ENCODE results near the gene SPDYE16.
"Not testable (repeated sequence)": the region's sequence is repeated elsewhere in the genome, so short reads cannot be mapped to it uniquely, and the experiment has no call there.

The SPDYE16 gene

DNA sequence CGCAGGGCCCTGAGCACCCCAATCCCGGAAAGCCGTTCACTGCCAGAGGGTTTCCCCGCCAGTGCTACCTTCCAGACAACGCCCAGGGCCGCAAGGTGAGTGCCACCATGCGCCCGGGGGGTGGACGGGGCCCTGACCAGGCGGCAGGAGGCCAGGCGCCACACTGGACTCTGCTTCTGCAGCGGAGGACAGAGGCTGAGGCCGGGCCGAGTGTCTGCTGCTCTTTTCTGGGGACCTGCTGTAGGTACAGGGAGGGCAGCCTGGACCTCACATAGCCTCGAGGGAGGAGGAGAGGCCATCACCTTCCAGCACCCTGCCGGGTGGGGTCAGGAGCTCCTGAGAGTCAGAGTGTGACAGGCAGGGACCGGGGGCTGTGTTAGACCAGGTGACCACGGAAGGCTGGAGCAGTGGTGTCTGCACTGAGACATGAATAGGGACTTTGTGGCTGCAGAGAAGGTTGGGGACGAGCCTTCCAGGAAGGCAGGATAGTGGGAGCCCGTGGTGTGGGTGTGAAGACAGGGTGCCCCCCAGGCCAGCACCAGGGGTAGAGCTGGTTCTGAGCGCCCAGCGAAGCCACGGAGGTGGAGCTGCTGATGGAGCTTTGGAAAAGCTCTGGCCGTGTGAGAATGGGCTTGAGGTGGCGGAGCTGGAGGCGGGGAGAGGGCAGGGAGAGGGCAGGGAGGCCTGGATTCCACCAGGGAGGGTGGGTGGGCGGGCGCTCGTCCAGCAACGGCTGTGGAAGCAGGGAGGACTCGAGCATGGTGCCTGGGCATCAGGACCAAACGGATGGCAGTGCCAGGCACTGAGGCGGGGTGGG, 38.5 kb downstream of the SPDYE16 start:
- DNase-seq (ENCODE audit: low read depth in 2 of 2), result not testable (repeated sequence)

DNA sequence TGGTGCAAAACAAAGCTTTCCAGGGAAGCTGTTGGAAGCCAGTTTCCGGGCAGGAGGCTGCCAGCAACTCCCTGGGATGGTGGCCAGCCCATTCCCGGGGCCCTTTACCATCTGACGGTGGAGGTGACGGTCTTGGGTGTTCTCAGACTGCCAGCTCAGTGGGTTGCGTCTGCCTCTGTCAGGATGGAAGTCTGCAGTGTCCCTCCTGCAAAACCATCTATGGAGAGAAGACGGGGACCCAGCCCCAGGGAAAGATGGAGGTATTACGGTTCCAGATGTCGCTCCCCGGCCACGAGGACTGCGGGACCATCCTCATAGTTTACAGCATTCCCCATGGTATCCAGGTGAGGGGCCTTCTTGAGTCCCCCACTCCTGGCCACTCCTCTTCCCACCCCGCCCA, 39.9 kb downstream of the SPDYE16 start:
- DNase-seq (ENCODE audit: low read depth in 2 of 2), result not testable (repeated sequence)

DNA sequence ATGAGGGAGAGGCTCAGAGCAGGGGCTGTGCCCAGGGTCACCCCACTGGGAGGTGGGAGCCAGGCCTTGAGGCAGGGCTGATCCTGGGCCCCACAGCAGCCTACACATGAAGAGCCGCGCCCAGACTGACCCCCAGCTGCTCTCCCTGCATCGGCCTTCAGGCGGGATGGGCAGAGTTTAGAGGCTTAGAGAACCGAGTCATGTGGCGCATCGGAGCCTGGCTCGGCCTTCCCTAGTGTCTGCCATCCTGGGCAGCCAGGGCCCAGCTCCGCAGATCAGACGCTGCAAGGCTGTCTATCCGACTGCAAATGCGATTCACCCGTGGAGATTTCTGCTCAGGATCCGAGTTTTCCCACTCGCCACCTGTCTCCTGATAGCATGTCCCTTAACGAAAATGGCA, 40.3 kb downstream of the SPDYE16 start:
- not testable (repeated sequence) for DNase-seq (ENCODE audit: low read depth in 2 of 2)

DNA sequence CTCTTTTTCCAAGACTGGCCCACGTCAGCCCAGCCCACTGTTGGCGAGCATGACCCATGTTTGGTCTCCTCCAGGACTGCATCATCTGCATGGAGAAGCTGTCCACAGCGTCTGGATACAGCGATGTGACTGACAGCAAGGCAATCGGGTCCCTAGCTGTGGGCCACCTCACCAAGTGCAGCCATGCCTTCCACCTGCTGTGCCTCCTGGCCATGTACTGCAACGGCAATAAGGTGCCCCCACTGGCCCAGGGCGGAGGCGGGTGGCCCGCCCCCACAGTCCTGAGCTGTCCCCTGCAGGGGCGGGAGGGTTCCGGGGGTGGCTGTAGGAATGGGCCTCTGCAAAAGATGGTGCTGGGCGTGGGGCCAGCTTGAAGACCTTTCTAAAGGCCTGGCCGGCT, 40.9 kb downstream of the SPDYE16 start:
- not testable (repeated sequence) for DNase-seq (ENCODE audit: low read depth in 2 of 2)

DNA sequence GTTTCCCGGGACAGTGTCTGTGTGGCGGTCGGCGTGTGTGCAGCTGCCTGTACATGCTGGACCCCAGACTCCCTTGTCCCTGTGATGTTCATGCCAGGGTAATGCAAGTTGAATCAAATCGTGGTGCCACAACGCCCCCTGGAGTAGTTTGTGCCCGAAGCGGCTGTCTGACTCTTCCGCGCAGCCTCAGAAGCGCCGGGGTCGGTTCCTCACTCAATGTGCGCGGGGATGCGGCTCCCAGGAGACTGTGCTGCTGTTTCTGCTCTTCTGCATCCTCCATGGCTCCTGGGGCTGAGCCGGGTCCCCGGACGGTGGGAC, 43.2 kb downstream of the SPDYE16 start:
- DNase-seq (ENCODE audit: low read depth in 2 of 2), result not testable (repeated sequence)

DNA sequence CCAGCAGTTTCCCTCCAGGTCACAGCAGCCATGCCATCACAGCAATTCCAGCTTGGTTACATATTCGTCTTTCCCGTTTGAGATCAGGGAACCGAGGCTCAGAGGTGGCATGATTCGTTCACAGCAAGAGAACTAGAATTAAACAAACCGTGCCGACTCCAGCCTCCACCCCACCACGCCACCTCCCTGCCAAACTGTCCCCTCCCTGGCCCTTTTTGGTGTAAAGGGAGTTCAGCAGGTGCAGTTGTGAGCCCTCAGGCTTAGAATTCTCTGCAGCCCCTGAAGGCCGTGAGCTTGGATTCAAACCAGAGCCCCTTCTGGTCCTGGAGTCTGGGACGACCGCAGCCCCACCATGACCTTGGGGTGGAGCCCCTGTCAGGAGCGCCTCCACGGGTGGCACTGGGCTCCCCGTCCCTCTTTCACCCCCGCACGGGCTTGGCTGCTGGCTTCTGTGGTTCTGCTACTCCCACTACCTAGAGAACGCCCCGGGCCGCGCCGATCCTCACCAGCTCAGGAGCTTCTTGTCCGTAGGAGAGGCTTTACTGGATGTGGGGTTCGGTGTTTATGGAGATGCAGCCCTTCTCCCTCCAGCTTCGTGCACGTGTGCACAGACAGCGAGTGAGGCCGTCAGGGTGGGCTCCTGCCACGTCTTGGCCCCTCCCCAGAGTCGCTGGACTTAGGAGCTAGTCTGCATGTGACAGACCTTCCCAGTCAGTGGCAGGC, 43.7 kb downstream of the SPDYE16 start:
- DNase-seq (ENCODE audit: low read depth in 2 of 2), result not testable (repeated sequence)

DNA sequence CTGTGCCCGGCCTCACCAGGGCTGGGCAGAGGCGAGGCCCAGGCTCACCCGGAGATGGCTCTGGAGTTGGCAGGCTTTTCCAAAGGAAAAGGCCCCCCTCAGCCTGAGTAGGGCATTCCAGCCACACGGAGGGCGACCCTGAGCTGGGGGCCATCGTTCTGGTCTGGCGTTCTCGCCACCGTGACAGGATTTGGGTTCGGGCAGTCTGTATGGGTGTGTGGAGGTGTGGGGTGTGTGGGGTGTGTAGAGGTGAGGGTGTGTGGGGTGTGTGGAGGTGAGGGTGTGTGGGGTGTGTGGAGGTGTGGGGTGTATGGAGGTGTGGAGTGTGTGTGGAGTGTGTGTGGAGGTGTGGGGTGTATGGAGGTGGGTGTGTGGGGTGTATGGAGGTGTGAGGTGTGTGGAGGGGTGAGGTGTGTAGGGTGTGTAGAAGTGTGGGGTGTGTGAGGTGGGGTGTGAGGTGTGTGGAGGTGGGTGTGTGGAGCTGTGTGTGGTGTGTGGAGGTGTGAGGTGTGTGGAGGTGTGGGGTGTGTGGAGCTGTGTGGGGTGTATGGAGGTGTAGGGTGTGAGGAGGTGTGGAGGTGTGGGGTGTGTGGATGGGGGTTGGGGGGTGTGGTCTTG, 44.4 kb downstream of the SPDYE16 start:
- not testable (repeated sequence) for DNase-seq (ENCODE audit: low read depth in 2 of 2)

DNA sequence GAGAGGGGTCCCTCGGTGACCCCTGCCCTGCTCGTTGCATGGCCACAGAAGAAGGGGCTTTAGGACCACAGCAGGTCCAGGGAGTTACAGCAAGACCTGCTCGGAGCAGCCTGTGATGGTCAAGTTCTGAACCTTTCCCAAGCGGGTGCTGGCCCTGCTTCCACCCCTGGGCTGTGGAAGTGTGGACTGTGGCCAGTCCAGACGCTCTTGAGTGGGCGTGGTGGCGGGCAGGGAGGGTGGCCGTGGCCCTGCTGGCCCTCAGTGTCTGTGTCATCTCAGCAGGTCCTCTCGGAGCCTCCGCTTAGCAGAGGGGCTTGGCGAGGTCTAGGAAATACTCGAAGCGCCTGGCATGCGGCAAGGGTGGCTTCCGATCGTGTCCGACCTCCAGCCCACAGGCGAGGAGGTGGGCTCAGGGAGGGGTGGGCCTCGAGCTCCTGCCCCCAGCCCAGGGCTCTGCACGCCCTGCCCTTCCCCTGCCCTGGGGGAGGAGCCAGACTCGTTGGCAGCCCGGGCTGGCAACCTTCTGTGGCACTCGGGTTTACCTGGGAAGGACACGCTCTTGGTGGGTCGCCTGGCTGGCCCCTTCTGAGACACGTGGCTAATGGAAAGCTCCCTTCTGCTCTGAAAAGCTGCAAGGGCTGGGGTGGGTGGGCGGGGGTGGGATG, 45.0 kb downstream of the SPDYE16 start:
- DNase-seq (ENCODE audit: low read depth in 2 of 2), result not testable (repeated sequence)

DNA sequence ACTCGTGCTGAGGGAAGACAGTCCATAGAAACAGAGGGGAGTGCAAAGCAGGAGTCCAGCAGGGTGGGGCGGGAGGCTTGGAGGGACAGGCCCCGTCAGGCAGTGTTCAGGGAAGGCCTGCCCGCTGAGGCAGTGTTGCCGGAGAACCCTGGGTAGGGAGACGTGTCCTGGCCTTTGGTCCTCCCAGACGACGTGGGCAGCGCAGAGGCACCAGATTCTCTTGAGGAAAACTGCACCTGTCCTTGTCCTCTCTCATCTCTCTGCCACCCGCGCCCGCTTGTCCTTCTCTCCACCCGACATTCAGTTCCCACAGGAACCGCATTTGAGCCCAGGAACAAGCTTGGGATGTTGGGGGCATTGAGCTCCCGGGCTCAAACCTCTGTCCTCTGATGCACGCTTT, 47.4 kb downstream of the SPDYE16 start:
- not testable (repeated sequence) for DNase-seq (ENCODE audit: low read depth in 2 of 2)

DNA sequence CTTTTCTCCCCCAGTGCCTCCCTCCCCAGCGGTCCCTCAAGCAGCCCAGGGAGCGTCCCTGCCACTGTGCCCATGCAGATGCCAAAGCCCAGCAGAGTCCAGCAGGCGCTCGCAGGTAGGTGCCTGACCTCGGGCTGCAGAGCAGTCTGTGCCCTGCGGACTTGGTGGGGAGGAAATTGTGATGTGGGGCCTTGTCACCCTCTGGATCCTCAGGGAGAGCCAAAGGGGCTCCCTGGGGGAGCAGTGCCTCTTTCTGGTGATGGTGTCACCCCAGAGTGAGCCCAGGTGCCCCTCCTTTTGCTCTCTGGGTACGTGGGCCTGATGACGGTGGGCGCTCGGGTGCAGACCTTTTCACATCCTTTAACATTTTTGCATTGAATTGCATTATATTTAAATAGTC, 51.0 kb downstream of the SPDYE16 start:
- not testable (repeated sequence) for DNase-seq (ENCODE audit: low read depth in 2 of 2)

DNA sequence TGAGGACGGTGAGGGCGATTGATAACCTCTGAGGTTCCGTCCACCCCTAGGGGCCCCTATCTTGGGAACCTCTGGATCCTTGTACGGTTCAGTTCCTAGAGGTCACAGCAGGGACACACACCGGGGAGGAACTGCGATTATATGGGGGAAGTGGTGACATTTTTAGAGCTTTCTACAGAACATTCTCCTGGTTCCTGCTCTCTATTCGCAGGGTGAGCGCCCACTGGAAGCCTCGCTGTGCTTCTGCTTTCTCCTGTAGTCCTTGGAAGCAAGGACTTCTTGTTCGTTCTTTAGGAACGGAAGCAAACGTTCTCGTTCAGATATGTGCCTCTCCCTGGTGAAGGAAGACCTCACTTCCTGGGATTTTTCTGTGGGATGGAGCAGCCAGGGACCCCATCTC, 55.1 kb downstream of the SPDYE16 start:
- DNase-seq (ENCODE audit: low read depth in 2 of 2), result not testable (repeated sequence)

DNA sequence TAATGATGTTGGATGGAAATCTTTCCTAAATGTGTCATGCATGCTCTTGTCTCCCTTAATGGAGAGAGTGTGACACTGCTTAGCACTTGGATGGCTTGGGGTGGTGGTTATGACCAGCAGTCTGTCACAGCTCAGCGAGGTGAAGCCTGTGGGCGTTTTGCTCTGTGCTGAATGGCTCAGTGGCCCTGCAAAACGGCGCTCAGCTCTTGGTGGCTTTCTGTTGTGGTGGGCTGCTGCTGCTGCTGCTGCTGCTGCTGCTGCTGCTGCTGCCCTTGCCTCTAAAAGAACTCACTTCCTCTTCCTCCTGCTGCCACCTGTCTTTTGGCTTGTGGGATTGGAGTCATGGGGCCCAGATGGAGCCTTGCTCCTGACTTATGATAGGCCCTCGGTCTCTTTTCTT, 56.5 kb downstream of the SPDYE16 start:
- peak in 1 of 2 donors; percentile 21 for DNase-seq (ENCODE audit: low read depth in 2 of 2)

DNA sequence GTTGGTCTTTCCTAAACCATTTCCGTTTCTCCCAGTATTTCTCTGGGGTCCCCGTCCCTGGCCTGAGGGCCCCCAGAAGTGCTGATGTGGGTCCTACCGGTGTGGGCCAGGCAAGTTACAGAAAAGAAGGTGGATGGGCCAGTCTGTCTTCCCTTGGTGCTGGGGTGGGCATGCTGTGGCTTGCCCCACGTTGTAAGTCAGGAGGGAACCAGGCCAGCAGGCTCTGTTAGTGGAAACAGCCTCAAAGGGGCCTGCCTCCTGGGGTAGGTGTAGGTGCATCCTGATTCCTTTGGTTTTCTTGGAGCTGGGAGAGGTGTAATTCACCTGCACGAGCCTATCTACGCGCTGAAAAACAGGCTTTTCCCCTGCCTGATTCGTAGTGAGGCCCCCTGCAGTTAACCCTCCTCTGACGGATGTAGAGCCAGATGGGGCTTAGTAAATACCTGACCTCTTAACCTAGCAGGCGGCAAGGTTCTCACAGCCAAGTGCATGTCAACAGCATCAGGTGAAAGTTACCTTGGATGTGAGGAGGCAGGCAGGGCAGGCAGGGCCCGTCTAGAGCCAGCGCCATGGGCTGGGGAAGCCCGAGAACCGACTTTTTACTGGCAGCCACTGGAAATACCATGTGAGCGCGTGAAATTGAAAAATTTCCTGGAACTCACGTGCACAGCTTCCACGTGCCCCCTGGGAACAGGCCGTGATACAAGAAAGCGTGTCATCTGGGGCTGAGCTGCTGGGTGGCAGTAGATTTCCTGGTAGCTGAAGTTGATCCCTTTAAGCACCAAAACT, 57.1 kb downstream of the SPDYE16 start:
- DNase-seq (ENCODE audit: low read depth in 2 of 2), result not testable (repeated sequence)

DNA sequence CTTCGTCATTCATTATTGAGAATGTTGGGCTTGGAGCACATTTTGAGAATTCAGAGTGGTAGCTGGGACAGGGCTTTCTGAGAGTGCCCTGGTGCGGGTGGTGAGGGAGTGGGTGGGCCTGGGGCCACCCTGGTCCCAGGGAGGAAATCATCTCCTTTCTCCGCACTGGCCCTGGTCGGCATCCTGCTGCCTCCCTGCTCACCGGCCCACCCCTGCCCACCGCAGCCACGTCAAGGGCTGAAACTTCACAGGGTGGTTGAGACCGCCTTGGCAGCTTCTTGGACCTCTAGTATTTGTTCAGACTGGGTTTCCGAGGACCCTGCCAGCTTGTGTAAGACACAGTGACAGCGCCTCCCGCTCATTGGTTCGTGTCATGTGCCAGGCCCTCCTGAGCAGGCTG, 58.6 kb downstream of the SPDYE16 start:
- DNase-seq (ENCODE audit: low read depth in 2 of 2), result not testable (repeated sequence)

DNA sequence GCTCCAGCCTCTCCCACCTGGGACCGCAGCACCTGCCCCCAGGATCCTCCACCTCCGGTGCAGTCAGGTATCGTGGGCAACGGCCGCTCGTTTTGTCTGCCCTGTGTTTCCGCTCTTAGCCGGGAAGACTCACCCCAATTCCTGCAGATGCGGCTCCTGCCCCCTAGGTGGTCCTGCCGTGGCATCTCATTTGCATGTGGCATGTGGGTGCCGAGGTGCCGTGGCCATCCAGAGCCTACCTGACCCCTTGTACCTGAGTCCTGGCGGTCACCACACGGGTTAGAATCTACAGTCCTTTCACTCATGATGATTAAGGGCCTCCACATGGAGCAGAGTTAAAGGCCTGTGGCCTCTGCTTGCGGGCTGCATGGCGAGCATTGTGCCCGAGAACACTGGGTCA, 60.0 kb downstream of the SPDYE16 start:
- DNase-seq (ENCODE audit: low read depth in 2 of 2), result not testable (repeated sequence)

DNA sequence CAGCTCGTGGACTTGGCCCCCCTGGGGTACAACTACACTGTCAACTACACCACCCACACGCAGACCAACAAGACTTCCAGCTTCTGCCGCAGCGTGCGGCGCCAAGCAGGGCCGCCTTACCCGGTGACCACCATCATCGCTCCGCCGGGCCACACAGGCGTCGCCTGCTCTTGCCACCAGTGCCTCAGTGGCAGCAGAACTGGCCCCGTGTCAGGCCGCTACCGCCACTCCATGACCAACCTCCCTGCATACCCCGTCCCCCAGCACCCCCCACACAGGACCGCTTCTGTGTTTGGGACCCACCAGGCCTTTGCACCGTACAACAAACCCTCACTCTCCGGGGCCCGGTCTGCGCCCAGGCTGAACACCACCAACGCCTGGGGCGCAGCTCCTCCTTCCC, 60.4 kb downstream of the SPDYE16 start:
- DNase-seq (ENCODE audit: low read depth in 2 of 2), result not testable (repeated sequence)
